BLaER1 treated with 17β-estradiol and CSF1 and Interleukin-3, amounts not matched to agents 10 nM and 100 nM (cell line): Measurements from ENCODE around the gene DEFB132.

Experiments
- H3K27ac ChIP-seq, 11 experiments: shearing (Covaris generic); formaldehyde crosslinking; 2 replicates each; pipeline ENCODE4 v1.8.1; 2022
- H3K27me3 ChIP-seq, 11 experiments: shearing (Covaris generic); formaldehyde crosslinking; 2 replicates each; pipeline ENCODE4 v1.8.1; 2022
- H3K36me3 ChIP-seq, 11 experiments: shearing (Covaris generic); formaldehyde crosslinking; 2 replicates each; pipeline ENCODE4 v1.8.1; 2022
- H3K4me1 ChIP-seq, 10 experiments: shearing (Covaris generic); formaldehyde crosslinking; 2 replicates each; pipeline ENCODE4 v1.8.1; 2022
- H3K4me2 ChIP-seq, 11 experiments: shearing (Covaris generic); formaldehyde crosslinking; 2 replicates each; pipeline ENCODE4 v1.8.1; 2022
- H3K4me3 ChIP-seq, 10 experiments: shearing (Covaris generic); formaldehyde crosslinking; 2 replicates each; pipeline ENCODE4 v1.8.1; 2022
- H3K9ac ChIP-seq, 11 experiments: shearing (Covaris generic); formaldehyde crosslinking; 2 replicates each; pipeline ENCODE4 v1.8.1; 2022
- H3K9me3 ChIP-seq, 11 experiments: shearing (Covaris generic); formaldehyde crosslinking; replicated peaks in 1 of 11; 2 replicates each; pipeline ENCODE4 v1.8.1; 2022
- H4K20me1 ChIP-seq, 11 experiments: shearing (Covaris generic); formaldehyde crosslinking; 2 replicates each; pipeline ENCODE4 v1.8.1; 2022
- Cebpa-rat ChIP-seq, 11 experiments: shearing (Covaris generic); IDR thresholded peaks; 2 replicates each; pipeline ENCODE4 v1.8.1; 2022

Gene DEFB132

GRCh38 chr20:288956-289692 is 31.6 kb downstream of the DEFB132 start:
- Histone ChIP-seq H3K9me3 (0 out of 22 replicates have a peak, but pooled peaks cover 0 to 3% (median 0%) of the 10 kb centered on the region in 11 experiments), H4K20me1 (no peaks in the 10 kb centered on the region; a peak in 1 of 22 replicates), H3K9ac (peak overlapping the region; percentile 81 to 90 (median 87); a peak in 20 of 22 replicates), H3K36me3 (peaks cover 0 to 22% (median 10%) of the 10 kb centered on the region in 11 experiments; a peak in 18 of 22 replicates), H3K4me1 (peaks cover 25 to 45% (median 34%) of the 10 kb centered on the region in 10 experiments), H3K4me3 (peak overlapping the region; percentile 67 to 92 (median 83)), H3K4me2 (peak overlapping the region; percentile 78 to 99 (median 94)), H3K27ac (peak overlapping the region in 4 of 11 experiments; percentile 78 to 87 (median 82); a peak in 7 of 22 replicates), H3K27me3 (no peaks in the 10 kb centered on the region)
- TF ChIP-seq Cebpa-rat (IDR thresholded peaks at IDR 0.05), result no peak

GRCh38 chr20:289693-290083 is 32.2 kb downstream of the DEFB132 start:
- no peak for TF ChIP-seq Cebpa-rat (IDR thresholded peaks at IDR 0.05)
- Histone ChIP-seq H3K27ac (peak overlapping the region; percentile 69 to 87 (median 80); a peak in 21 of 22 replicates), H3K9me3 (0 out of 22 replicates have a peak, but pooled peaks cover 0 to 3% (median 0%) of the 10 kb centered on the region in 11 experiments)

GRCh38 chr20:290084-290831 is 32.7 kb downstream of the DEFB132 start, which contains the start of gene C20orf96:
Gene C20orf96, minus strand, starts transcription at chr20:290750. Its CDS starts 140 bp downstream, at chr20:290610.
- peak within 1 kb of the TSS; percentile 78 to 99 (median 94) for H3K4me2 ChIP-seq
- H3K27me3 ChIP-seq, result no peaks in the 10 kb centered on the region
- H3K9me3 ChIP-seq, result 0 out of 22 replicates have a peak, but pooled peaks cover 0 to 3% (median 0%) of the 10 kb centered on the region in 11 experiments
- H3K36me3 ChIP-seq, result peaks cover 0 to 14% (median 5%) of the 10 kb centered on the region in 11 experiments; a peak in 9 of 22 replicates
- TF ChIP-seq Cebpa-rat (IDR thresholded peaks at IDR 0.05), result no peak
- H3K27ac ChIP-seq, result peak within 1 kb of the TSS; percentile 69 to 87 (median 80); a peak in 21 of 22 replicates
- H3K4me1 ChIP-seq, result peaks cover 25 to 47% (median 34%) of the 10 kb centered on the region in 10 experiments
- H3K4me3 ChIP-seq, result peak within 1 kb of the TSS; percentile 67 to 92 (median 83)
- H4K20me1 ChIP-seq, result no peaks in the 10 kb centered on the region
- H3K9ac ChIP-seq, result peak within 1 kb of the TSS; percentile 81 to 90 (median 87)

More at GRCh38 chr20:289693-290083, 32.2 kb downstream of the DEFB132 start:
- Histone ChIP-seq H3K36me3 (peaks cover 0 to 18% (median 7%) of the 10 kb centered on the region in 11 experiments; a peak in 13 of 22 replicates), H3K4me2 (peak overlapping the region; percentile 78 to 99 (median 94)), H3K4me3 (peak overlapping the region; percentile 67 to 92 (median 83)), H3K4me1 (peaks cover 25 to 45% (median 34%) of the 10 kb centered on the region in 10 experiments), H4K20me1 (no peaks in the 10 kb centered on the region), H3K9ac (peak overlapping the region; percentile 81 to 90 (median 87)), H3K27me3 (no peaks in the 10 kb centered on the region)

GRCh38 chr20:294602-295001 is 37.1 kb downstream of the DEFB132 start:
- Histone ChIP-seq H3K9me3 (peaks cover 0 to 4% (median 0%) of the 10 kb centered on the region in 11 experiments; a peak in 5 of 22 replicates), H3K4me2 (peak overlapping the region in 2 of 11 experiments; percentile 4 to 8; a peak in 1 of 22 replicates), H3K27me3 (no peaks in the 10 kb centered on the region), H3K4me3 (no peak overlapping the region), H3K9ac (no peak overlapping the region), H3K36me3 (peaks cover 0 to 6% (median 5%) of the 10 kb centered on the region in 11 experiments; a peak in 13 of 22 replicates), H3K27ac (no peak overlapping the region), H3K4me1 (peaks cover 38 to 50% (median 46%) of the 10 kb centered on the region in 10 experiments), H4K20me1 (peaks cover 6 to 16% (median 11%) of the 10 kb centered on the region in 11 experiments; a peak in 20 of 22 replicates)
- TF ChIP-seq Cebpa-rat (IDR thresholded peaks at IDR 0.05), result no peak

GRCh38 chr20:295804-296203 is 38.3 kb downstream of the DEFB132 start:
- Histone ChIP-seq H3K36me3 (peaks cover 0 to 18% (median 17%) of the 10 kb centered on the region in 11 experiments; a peak in 15 of 22 replicates), H3K9ac (peak overlapping the region in 4 of 11 experiments; percentile 99 to 100 (median 100); a peak in 4 of 22 replicates), H3K4me2 (peak overlapping the region; percentile 81 to 99 (median 96)), H3K27ac (peak overlapping the region in 8 of 11 experiments; percentile 98 to 100 (median 100); a peak in 17 of 22 replicates), H3K27me3 (no peaks in the 10 kb centered on the region), H3K9me3 (peaks cover 0 to 10% (median 0%) of the 10 kb centered on the region in 11 experiments; a peak in 5 of 22 replicates), H3K4me1 (peaks cover 45 to 58% (median 54%) of the 10 kb centered on the region in 10 experiments), H4K20me1 (peaks cover 18 to 28% (median 23%) of the 10 kb centered on the region in 11 experiments; a peak in 21 of 22 replicates), H3K4me3 (no peak overlapping the region)
- no peak for TF ChIP-seq Cebpa-rat (IDR thresholded peaks at IDR 0.05)

- peaks cover 0 to 10% (median 0%) of the 10 kb centered on the region in 11 experiments; a peak in 5 of 22 replicates for H3K9me3 ChIP-seq
- H3K4me1 ChIP-seq, result peaks cover 39 to 58% (median 54%) of the 10 kb centered on the region in 10 experiments
- peak; percentile 52 to 100 (median 95); a peak in 21 of 22 replicates for TF ChIP-seq Cebpa-rat (IDR thresholded peaks at IDR 0.05)
- H3K36me3 ChIP-seq, result peaks cover 5 to 32% (median 23%) of the 10 kb centered on the region in 11 experiments; a peak in 17 of 22 replicates
- no peaks in the 10 kb centered on the region for H3K27me3 ChIP-seq
- H3K4me3 ChIP-seq, result peak within 1 kb of the TSS; percentile 84 to 99 (median 95)
- H3K4me2 ChIP-seq, result peak within 1 kb of the TSS; percentile 81 to 99 (median 96)
- H4K20me1 ChIP-seq, result peaks cover 28 to 43% (median 34%) of the 10 kb centered on the region in 11 experiments; a peak in 21 of 22 replicates
- H3K27ac ChIP-seq, result peak within 1 kb of the TSS; percentile 98 to 100 (median 100)
- H3K9ac ChIP-seq, result peak within 1 kb of the TSS; percentile 98 to 100 (median 100)
Observed at GRCh38 chr20:297098-297924, 39.8 kb downstream of the DEFB132 start, which contains the start of gene ZCCHC3. Gene ZCCHC3, plus strand, starts transcription at chr20:297570. Its CDS starts 17 bp downstream, at chr20:297587.

GRCh38 chr20:297925-298775 is 40.6 kb downstream of the DEFB132 start:
- H3K4me2 ChIP-seq, result peak overlapping the region; percentile 81 to 99 (median 96)
- no peak for TF ChIP-seq Cebpa-rat (IDR thresholded peaks at IDR 0.05)

More at GRCh38 chr20:297925-298775, 40.6 kb downstream of the DEFB132 start:
- H3K4me1 ChIP-seq, result peaks cover 39 to 58% (median 53%) of the 10 kb centered on the region in 10 experiments
- H3K27me3 ChIP-seq, result no peaks in the 10 kb centered on the region
- H3K9ac ChIP-seq, result peak overlapping the region; percentile 98 to 100 (median 100)
- H3K9me3 ChIP-seq, result peaks cover 0 to 10% (median 0%) of the 10 kb centered on the region in 11 experiments; a peak in 5 of 22 replicates
- H4K20me1 ChIP-seq, result peaks cover 28 to 52% (median 35%) of the 10 kb centered on the region in 11 experiments; a peak in 21 of 22 replicates
- H3K4me3 ChIP-seq, result peak overlapping the region; percentile 84 to 99 (median 95)
- peaks cover 6 to 36% (median 23%) of the 10 kb centered on the region in 11 experiments; a peak in 17 of 22 replicates for H3K36me3 ChIP-seq
- peak overlapping the region; percentile 98 to 100 (median 100) for H3K27ac ChIP-seq
